Body of pancreas (tissue), 4 donors: Measurements from ENCODE around the gene MAML3. TPM values are rescaled to one million over a fixed set of nuclear protein-coding genes. Genes with fewer than 3 reads are reported as not detected.

Experiments used
- ATAC-seq: fragments of 150-250 bp; one replicate; pipeline ENCODE4 v1.9.1; 2016
- DNase-seq, 4 donors: peaks; one replicate each; pipeline ENCODE4 v3.0.0-alpha.2; 2019
- H3K27ac ChIP-seq, 4 donors: fragments of 200-600 bp; sonication (generic); 1 replicate in 3 of 4; 2 replicates in 1 of 4; pipeline versions ENCODE4 v1.5.1 to v1.6.1; 2016 to 2019; ENCODE audit warnings: mild to moderate bottlenecking in 1 of 4, mixed read lengths in 1 of 4, moderate library complexity in 1 of 4
- H3K27me3 ChIP-seq, 2 donors: fragments of 200-600 bp; sonication (generic); one replicate each; pipeline ENCODE4 v1.6.0; 2016; ENCODE audit warnings: mild to moderate bottlenecking in 1 of 2
- H3K36me3 ChIP-seq, 2 donors: fragments of 200-600 bp; sonication (generic); replicated peaks in 1 of 2; 2 replicates each; pipeline ENCODE4 v1.5.1; 2016; ENCODE audit warnings: low read depth in 2 of 2; ENCODE audit not compliant: insufficient read depth in 1 of 2
- H3K4me1 ChIP-seq: fragments of 200-600 bp; sonication (generic); one replicate; pipeline ENCODE4 v1.6.0; 2016
- H3K4me3 ChIP-seq, 2 donors: fragments of 200-600 bp; sonication (generic); 1 replicate in 1 of 2; 2 replicates in 1 of 2; pipeline ENCODE4 v1.5.1; 2016 to 2019
- H3K9me3 ChIP-seq, 3 donors: fragments of 200-600 bp; sonication (generic); 1 replicate in 2 of 3; 2 replicates in 1 of 3; pipeline ENCODE4 v1.5.1; 2016
- CTCF ChIP-seq, 7 experiments: fragments of 450-650 bp in 4 of 7; fragments of 200-600 bp in 3 of 7; sonication (generic) in 3 of 7; IDR thresholded peaks; one replicate each; pipeline ENCODE4 v1.5.1; 2016 to 2019; ENCODE audit warnings: antibody characterized with exemption in 7 of 7
- POLR2A ChIP-seq, 3 donors: fragments of 450-650 bp; IDR thresholded peaks; one replicate each; pipeline ENCODE4 v1.6.1; 2016; ENCODE audit warnings: antibody characterized with exemption in 3 of 3, mild to moderate bottlenecking in 2 of 3
- WGBS, 2 donors: methylation state at CpG; one replicate each; pipeline ENCODE4 v1.1.5; 2017; 5-methylcytosine and 5-hydroxymethylcytosine counted together
- intact Hi-C: fragments of 100-400 bp; cut with DNase I; formaldehyde crosslinking; loops from one replicate; pipeline ENCODE4 v1.15.1; 2023
- total RNA-seq, 2 donors: library from RNA; depleted of rRNA; stranded (reverse); fragments of >200 nt; gene quantifications; one replicate each; pipeline ENCODE4 v1.1.0, GENCODE V29; 2016

Gene MAML3
- total RNA-seq, 2 donors from 2014 or later: 11.2 to 11.4 TPM

- no peaks in the 10 kb centered on the region for H3K9me3 ChIP-seq
- H3K27ac ChIP-seq: no peak overlapping the region
- 67 to 78% methylated on average over 4 to 6 of the region's 6 CpGs for WGBS, 2 donors
- no peak for DNase-seq
- no peak overlapping the region for H3K4me3 ChIP-seq
- no peaks in the 10 kb centered on the region for H3K36me3 ChIP-seq
- peaks cover 51% of the 10 kb centered on the region for H3K4me1 ChIP-seq
- ATAC-seq: no peak
- intact Hi-C loops: no loop called here
- no peaks in the 10 kb centered on the region for H3K27me3 ChIP-seq
- TF ChIP-seq CTCF (IDR thresholded peaks at IDR 0.05) (no peak), POLR2A (IDR thresholded peaks at IDR 0.05) (no peak)
These were observed 484.6 kb downstream of the MAML3 start for GRCh38 chr4:139669335-139669734.

GRCh38 chr4:139668658-139669201, 485.3 kb downstream of the MAML3 start:
- Histone ChIP-seq H3K4me1 (peaks cover 57% of the 10 kb centered on the region), H3K27ac (no peak overlapping the region), H3K27me3 (no peaks in the 10 kb centered on the region), H3K4me3 (no peak overlapping the region), H3K36me3 (no peaks in the 10 kb centered on the region), H3K9me3 (no peaks in the 10 kb centered on the region)
- TF ChIP-seq CTCF (IDR thresholded peaks at IDR 0.05): no peak
- no peak for TF ChIP-seq POLR2A (IDR thresholded peaks at IDR 0.05)
- intact Hi-C loops: no loop called here
- WGBS, 2 donors: 80 to 81% methylated on average over 4 of the region's 4 CpGs
- DNase-seq (no peak), ATAC-seq (no peak)

DNA sequence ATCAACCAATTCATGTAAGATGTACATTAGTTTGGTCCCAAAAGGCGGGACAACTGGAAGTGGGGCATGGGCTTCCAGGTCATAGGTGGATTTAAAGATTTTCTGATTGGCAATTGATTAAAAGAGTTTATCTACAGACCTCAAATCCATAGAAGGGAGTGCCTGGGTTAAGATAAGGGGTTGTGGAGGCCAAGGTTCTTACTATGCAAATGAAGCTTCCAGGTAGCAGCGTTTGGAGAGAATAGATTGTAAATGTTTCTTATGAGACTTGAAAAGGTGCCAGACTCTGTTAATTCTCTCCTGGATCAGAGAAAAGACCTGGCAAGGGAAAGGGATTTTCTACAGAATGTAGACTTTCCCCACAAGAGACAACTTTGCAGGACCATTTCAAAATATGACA, 485.9 kb downstream of the MAML3 start:
- H3K27ac ChIP-seq: peak overlapping the region in 1 of 4 donors; percentile 90
- intact Hi-C loops: no loop called here
- no peak for ATAC-seq
- no peaks in the 10 kb centered on the region for H3K36me3 ChIP-seq
- DNase-seq: no peak
- no peaks in the 10 kb centered on the region for H3K9me3 ChIP-seq
- 46 to 60% methylated on average over 2 of the region's 2 CpGs for WGBS, 2 donors
- peaks cover 64% of the 10 kb centered on the region for H3K4me1 ChIP-seq
- H3K27me3 ChIP-seq: no peaks in the 10 kb centered on the region
- no peak overlapping the region for H3K4me3 ChIP-seq
- TF ChIP-seq POLR2A (IDR thresholded peaks at IDR 0.05): no peak
- TF ChIP-seq CTCF (IDR thresholded peaks at IDR 0.05): no peak

Other genes starting within 250 kb of the MAML3 start
- 10 to 100 TPM; 28.7 to 36.1 TPM for gene SCOC, start 219.5 kb upstream of the MAML3 start, total RNA-seq